Lower leg skin (tissue), 3 donors: Measurements from ENCODE around the gene NUDT1.

Source experiments
- POLR2A ChIP-seq, 2 donors: fragments of 450-650 bp; IDR thresholded peaks; one replicate each; pipeline ENCODE4 v1.6.1; 2016 to 2017; ENCODE audit warnings: antibody characterized with exemption in 2 of 2, mild to moderate bottlenecking in 1 of 2, moderate library complexity in 1 of 2
- TF ChIP-seq, protein P1 (sequence below), 3 donors: fragments of 450-650 bp; IDR thresholded peaks; one replicate each; pipeline ENCODE4 v1.5.1; 2016; ENCODE audit warnings: antibody characterized with exemption in 3 of 3, mild to moderate bottlenecking in 3 of 3, moderate library complexity in 2 of 3

DNA sequence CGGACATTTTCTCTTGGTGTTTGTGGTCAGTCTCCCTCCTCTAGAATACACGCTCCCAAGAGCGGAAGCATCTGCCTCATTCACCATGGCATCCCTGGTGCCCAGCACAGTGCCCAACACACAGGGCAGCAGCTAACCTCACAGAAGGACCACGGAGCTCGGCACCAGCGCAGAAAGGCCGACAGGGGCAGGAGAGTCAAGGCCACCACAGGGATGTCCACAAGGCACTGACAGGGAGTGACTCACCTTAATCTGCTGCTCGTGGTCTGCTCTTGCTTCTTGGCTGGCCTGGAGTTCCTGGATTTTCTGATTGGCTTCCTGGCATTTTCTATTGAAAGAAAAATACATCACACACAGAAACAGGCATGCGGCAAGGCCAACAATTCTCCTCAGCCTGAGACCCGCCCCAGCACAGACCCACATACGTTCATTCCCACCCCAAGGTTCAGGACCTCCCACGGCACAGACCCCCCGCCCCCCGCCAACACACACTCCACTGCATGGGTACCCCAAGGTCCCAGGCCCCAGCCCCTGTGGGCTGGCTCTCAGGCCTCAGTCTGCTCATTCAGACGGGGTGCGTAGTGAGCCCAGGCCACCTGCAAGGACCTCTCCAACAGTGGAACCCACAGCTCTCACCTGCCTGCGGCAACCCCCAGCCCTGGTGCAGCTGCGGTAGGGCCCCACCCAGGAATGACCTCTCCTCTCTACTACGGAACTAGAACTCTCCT lies 24.1 kb upstream of the NUDT1 start:
- TF ChIP-seq, protein P1, sequence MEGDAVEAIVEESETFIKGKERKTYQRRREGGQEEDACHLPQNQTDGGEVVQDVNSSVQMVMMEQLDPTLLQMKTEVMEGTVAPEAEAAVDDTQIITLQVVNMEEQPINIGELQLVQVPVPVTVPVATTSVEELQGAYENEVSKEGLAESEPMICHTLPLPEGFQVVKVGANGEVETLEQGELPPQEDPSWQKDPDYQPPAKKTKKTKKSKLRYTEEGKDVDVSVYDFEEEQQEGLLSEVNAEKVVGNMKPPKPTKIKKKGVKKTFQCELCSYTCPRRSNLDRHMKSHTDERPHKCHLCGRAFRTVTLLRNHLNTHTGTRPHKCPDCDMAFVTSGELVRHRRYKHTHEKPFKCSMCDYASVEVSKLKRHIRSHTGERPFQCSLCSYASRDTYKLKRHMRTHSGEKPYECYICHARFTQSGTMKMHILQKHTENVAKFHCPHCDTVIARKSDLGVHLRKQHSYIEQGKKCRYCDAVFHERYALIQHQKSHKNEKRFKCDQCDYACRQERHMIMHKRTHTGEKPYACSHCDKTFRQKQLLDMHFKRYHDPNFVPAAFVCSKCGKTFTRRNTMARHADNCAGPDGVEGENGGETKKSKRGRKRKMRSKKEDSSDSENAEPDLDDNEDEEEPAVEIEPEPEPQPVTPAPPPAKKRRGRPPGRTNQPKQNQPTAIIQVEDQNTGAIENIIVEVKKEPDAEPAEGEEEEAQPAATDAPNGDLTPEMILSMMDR (IDR thresholded peaks at IDR 0.05) = no peak
- no peak for TF ChIP-seq POLR2A (IDR thresholded peaks at IDR 0.05)
